HG02970 (cell line): ENCODE results near the gene CLN6.
"Not testable (repeated sequence)": the region's sequence is repeated elsewhere in the genome, so short reads cannot be mapped to it uniquely, and the experiment has no call there.

Source experiments
- ATAC-seq: cut with Tn5 transposase; IDR thresholded peaks from one replicate; pipeline ENCODE4 v1.9.1; 2021; ENCODE audit warnings: mild to moderate bottlenecking, moderate library complexity, moderate number of reproducible peaks; ENCODE audit not compliant: unreplicated experiment, low FRiP score

Gene CLN6

GRCh38 chr15:68195336-68196112 lies 34.0 kb downstream of the CLN6 start:
- no peak for ATAC-seq

GRCh38 chr15:68192804-68193486 lies 36.6 kb downstream of the CLN6 start:
- no peak for ATAC-seq

GRCh38 chr15:68192117-68192516 lies 37.4 kb downstream of the CLN6 start:
- no peak for ATAC-seq

- no peak for ATAC-seq
Measured at GRCh38 chr15:68191555-68191954, 38.0 kb downstream of the CLN6 start.

GRCh38 chr15:68190048-68190447 lies 39.5 kb downstream of the CLN6 start:
- ATAC-seq, result no peak

GRCh38 chr15:68188647-68189046 lies 40.9 kb downstream of the CLN6 start:
- no peak for ATAC-seq

GRCh38 chr15:68187559-68187958 lies 42.0 kb downstream of the CLN6 start:
- no peak for ATAC-seq

GRCh38 chr15:68186671-68187397 lies 42.7 kb downstream of the CLN6 start:
- no peak for ATAC-seq

- ATAC-seq, result no peak
Measured at GRCh38 chr15:68184616-68185480, 44.7 kb downstream of the CLN6 start.

GRCh38 chr15:68183616-68184315 lies 45.8 kb downstream of the CLN6 start:
- no peak for ATAC-seq

GRCh38 chr15:68177742-68178141 lies 51.8 kb downstream of the CLN6 start:
- no peak for ATAC-seq

- no peak for ATAC-seq
Measured at GRCh38 chr15:68176601-68177000, 52.9 kb downstream of the CLN6 start.

- ATAC-seq, result no peak
Measured at GRCh38 chr15:68175526-68175925, 54.0 kb downstream of the CLN6 start.

GRCh38 chr15:68173119-68173518 lies 56.4 kb downstream of the CLN6 start:
- ATAC-seq, result no peak

GRCh38 chr15:68172037-68172436 lies 57.5 kb downstream of the CLN6 start:
- not testable (repeated sequence) for ATAC-seq

- ATAC-seq, result no peak
Measured at GRCh38 chr15:68166847-68167246, 62.7 kb downstream of the CLN6 start.

- no peak for ATAC-seq
Measured at GRCh38 chr15:68163191-68163590, 66.3 kb downstream of the CLN6 start.

- no peak for ATAC-seq
Measured at GRCh38 chr15:68158046-68158628, 71.4 kb downstream of the CLN6 start.

- no peak for ATAC-seq
Measured at GRCh38 chr15:68157074-68157473, 72.5 kb downstream of the CLN6 start.
